PC-9 (cell line): ENCODE data around the gene SERTAD1. TPM values are rescaled to one million over a fixed set of nuclear protein-coding genes. Genes with fewer than 3 reads are reported as not detected.

Source experiments
- BruUV-seq: library from RNA; stranded (reverse); fragments of 400-500 nt; replicated peaks from 2 replicates; lab custom pipeline; 2021; lab: Mats Ljungman, UMichigan
- CTCF ChIA-PET: fragments of 300-600 bp; sonication (Branson Sonifier 250); formaldehyde crosslinking; loops from one replicate; lab custom pipeline; 2022; ENCODE audit warnings: antibody characterized with exemption; lab: Charles Lee
- POLR2A ChIA-PET: fragments of 300-600 bp; sonication (Branson Sonifier 250); formaldehyde crosslinking; loops from one replicate; lab custom pipeline; 2022; ENCODE audit warnings: antibody characterized with exemption; ENCODE audit not compliant: unreplicated experiment; lab: Charles Lee
- DNase-seq, 2 experiments: peaks; one replicate each; pipeline versions ENCODE4 v3.0.0 to v3.0.0-alpha.2; 2015 to 2022; ENCODE audit warnings: mixed read lengths in 1 of 2
- H2AFZ ChIP-seq: fragments of 200-600 bp; sonication (generic); 2 replicates; pipeline ENCODE4 v1.8.1; 2017; ENCODE audit warnings: antibody characterized with exemption
- H3F3A ChIP-seq: fragments of 200-600 bp; sonication (generic); 2 replicates; pipeline ENCODE4 v1.8.1; 2017; ENCODE audit warnings: antibody characterized with exemption, mild to moderate bottlenecking, low read depth; ENCODE audit not compliant: insufficient read depth
- H3K27ac ChIP-seq: fragments of 200-600 bp; sonication (generic); 2 replicates; pipeline ENCODE4 v1.6.1; 2016; ENCODE audit warnings: mixed run types
- H3K27me3 ChIP-seq: fragments of 200-600 bp; sonication (generic); 2 replicates; pipeline ENCODE4 v1.6.1; 2016; ENCODE audit warnings: low read depth, mixed run types; ENCODE audit not compliant: insufficient read depth
- H3K36me3 ChIP-seq: fragments of 200-600 bp; sonication (generic); 2 replicates; pipeline ENCODE4 v1.6.1; 2016; ENCODE audit warnings: low read depth, mixed run types
- H3K4me1 ChIP-seq: fragments of 200-600 bp; sonication (generic); replicated peaks from 2 replicates; pipeline ENCODE4 v1.6.1; 2016; ENCODE audit warnings: mixed run types; ENCODE audit not compliant: insufficient read depth
- H3K4me2 ChIP-seq: fragments of 200-600 bp; sonication (generic); 2 replicates; pipeline ENCODE4 v1.6.1; 2017; ENCODE audit warnings: mixed run types
- H3K4me3 ChIP-seq: fragments of 200-600 bp; sonication (generic); 2 replicates; pipeline ENCODE4 v1.6.1; 2016; ENCODE audit warnings: mixed run types
- H3K79me2 ChIP-seq: fragments of 200-600 bp; sonication (generic); 2 replicates; pipeline ENCODE4 v1.6.1; 2017; ENCODE audit warnings: low read depth, mixed run types
- H3K9me2 ChIP-seq: fragments of 200-600 bp; sonication (generic); 2 replicates; pipeline ENCODE4 v1.8.1; 2017; ENCODE audit warnings: mild to moderate bottlenecking; ENCODE audit not compliant: insufficient read depth
- H3K9me3 ChIP-seq: fragments of 200-600 bp; sonication (generic); 2 replicates; pipeline ENCODE4 v1.8.1; 2016; ENCODE audit warnings: low read depth; ENCODE audit not compliant: insufficient read depth
- H4K20me1 ChIP-seq: fragments of 200-600 bp; sonication (generic); 2 replicates; pipeline ENCODE4 v1.8.1; 2017; ENCODE audit not compliant: insufficient read depth
- CTCF ChIP-seq: fragments of 200-600 bp; sonication (generic); conservative IDR thresholded peaks from 2 replicates; pipeline ENCODE4 v1.6.1; 2017; ENCODE audit warnings: mixed run types, antibody characterized with exemption, mild to moderate bottlenecking, moderate library complexity
- EZH2 ChIP-seq: fragments of 200-600 bp; sonication (generic); IDR thresholded peaks from 2 replicates; pipeline ENCODE4 v1.8.0; 2017; ENCODE audit warnings: antibody characterized with exemption, low read depth
- intact Hi-C: fragments of 100-400 bp; cut with micrococcal nuclease; formaldehyde crosslinking; loops from one replicate; pipeline ENCODE4 v1.10.0; 2022; ENCODE audit not compliant: unreplicated experiment
- total RNA-seq: library from RNA; stranded (reverse); gene quantifications from 2 replicates; pipeline ENCODE4 v1.2.3, GENCODE V29; 2021

The SERTAD1 gene
- total RNA-seq, 1 experiment from 2014 or later: 7.8 TPM

DNA sequence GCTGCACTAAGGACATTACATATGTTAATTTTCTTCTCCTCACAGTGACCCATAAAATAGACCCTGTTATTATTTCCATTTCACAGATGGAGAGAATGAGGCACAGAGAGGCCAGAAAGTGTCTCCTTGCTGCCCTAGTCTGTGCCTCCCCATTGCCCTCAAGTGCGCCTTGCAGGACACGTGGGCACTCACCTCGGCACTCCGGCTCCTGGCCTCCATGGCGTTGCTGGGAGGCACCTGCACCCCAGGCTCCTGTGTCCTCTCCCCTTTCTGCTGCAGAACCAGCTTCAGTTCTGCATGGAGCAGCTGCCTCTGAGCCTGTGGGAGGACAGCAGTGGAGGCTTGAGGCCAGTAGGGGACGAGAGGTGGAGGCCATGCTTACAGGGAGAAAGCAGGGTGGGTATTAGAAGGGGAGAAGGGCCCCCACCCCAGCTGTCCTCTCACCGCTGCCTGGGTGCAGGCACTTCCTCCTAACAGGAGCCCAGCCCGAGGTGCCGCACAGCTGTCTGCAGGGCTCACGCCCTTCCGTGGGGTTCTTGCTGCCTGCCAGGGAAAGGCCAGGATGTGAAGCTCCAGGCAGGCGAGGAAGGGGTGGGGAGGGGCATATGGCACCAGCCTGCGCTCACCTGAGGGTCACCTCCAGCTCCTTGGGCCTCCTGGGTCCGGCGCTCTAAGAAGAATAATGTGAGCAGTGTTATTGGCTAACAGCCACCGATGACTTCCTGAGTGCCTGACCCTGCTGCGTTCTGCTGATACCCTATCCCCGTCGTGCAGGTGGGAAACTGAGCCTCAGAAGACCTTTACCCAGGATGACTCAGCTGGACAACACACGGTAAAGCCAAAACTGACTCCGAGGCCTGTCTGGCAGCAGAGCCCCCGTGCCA lies 17.8 kb downstream of the SERTAD1 start:
- no TSS peak for BruUV-seq
- Histone ChIP-seq H2AFZ (no peak overlapping the region), H3K36me3 (no peaks in the 10 kb centered on the region), H3K9me3 (no peaks in the 10 kb centered on the region), H3K27ac (no peak overlapping the region), H3K4me2 (no peak overlapping the region), H3K27me3 (no peaks in the 10 kb centered on the region), H3K9me2 (no peaks in the 10 kb centered on the region), H4K20me1 (no peaks in the 10 kb centered on the region), H3F3A (peaks cover 4% of the 10 kb centered on the region; the same call in 1 of the 2 replicates), H3K4me3 (no peak overlapping the region), H3K4me1 (peaks cover 4% of the 10 kb centered on the region), H3K79me2 (no peaks in the 10 kb centered on the region)
- intact Hi-C loops: no loop called here
- ChIA-PET CTCF (interaction anchor here (0.7 kb wide), 1 partner anchor 12 kb away, joined by 3 read pairs; no protein-coding TSS in a partner anchor), POLR2A (no interaction called here)
- no peak for DNase-seq
- no peak for TF ChIP-seq CTCF

GRCh38 chr19:40403262-40403984 lies 22.4 kb downstream of the SERTAD1 start:
- BruUV-seq: TSS peak; percentile 69
- H4K20me1 ChIP-seq: no peaks in the 10 kb centered on the region
- ChIA-PET POLR2A (interaction anchor here (0.5 to 1.0 kb wide), 5 partner anchors 32 to 1372 kb away, joined by 3 to 6 read pairs (median 4); no protein-coding TSS in a partner anchor), CTCF (interaction anchor here (0.5 to 0.9 kb wide), 4 partner anchors 27 to 202 kb away, joined by 3 to 6 read pairs (median 4); no protein-coding TSS in a partner anchor)
- H3K4me3 ChIP-seq: peak overlapping the region; percentile 90
- H3K36me3 ChIP-seq: no peaks in the 10 kb centered on the region
- peaks cover 8% of the 10 kb centered on the region; the same call in 1 of the 2 replicates for H3F3A ChIP-seq
- H3K9me2 ChIP-seq: no peaks in the 10 kb centered on the region
- peak overlapping the region; percentile 99 for H2AFZ ChIP-seq
- intact Hi-C loops: loop anchor here (5.0 kb wide), 1 partner anchor 39 kb away; the partner anchor contains the start of gene SERTAD3
- no peaks in the 10 kb centered on the region for H3K27me3 ChIP-seq
- H3K4me1 ChIP-seq: peaks cover 4% of the 10 kb centered on the region
- no peak for TF ChIP-seq CTCF
- TF ChIP-seq EZH2: no peak
- 0 out of 2 replicates have a peak overlapping the region, but pooled peaks have one; percentile 23 for H3K27ac ChIP-seq
- peak overlapping the region; percentile 91 for H3K4me2 ChIP-seq
- no peaks in the 10 kb centered on the region for H3K79me2 ChIP-seq
- no peaks in the 10 kb centered on the region for H3K9me3 ChIP-seq
- DNase-seq: peak; percentile 69 to 96

- no peaks in the 10 kb centered on the region for H3K27me3 ChIP-seq
- H3K27ac ChIP-seq: no peak overlapping the region
- H3K4me2 ChIP-seq: no peak overlapping the region
- H4K20me1 ChIP-seq: no peaks in the 10 kb centered on the region
- H3K9me3 ChIP-seq: no peaks in the 10 kb centered on the region
- peaks cover 4% of the 10 kb centered on the region for H3K4me1 ChIP-seq
- no peak overlapping the region for H3K4me3 ChIP-seq
- no peaks in the 10 kb centered on the region for H3K36me3 ChIP-seq
- peaks cover 8% of the 10 kb centered on the region; the same call in 1 of the 2 replicates for H3F3A ChIP-seq
- intact Hi-C loops: loop anchor here (5.0 kb wide), 1 partner anchor 42 kb away; the partner anchor contains the start of gene SERTAD3
- ChIA-PET POLR2A (no interaction called here), CTCF (no interaction called here)
- H2AFZ ChIP-seq: no peak overlapping the region
- H3K9me2 ChIP-seq: no peaks in the 10 kb centered on the region
- BruUV-seq: no TSS peak
- no peak for DNase-seq
- no peaks in the 10 kb centered on the region for H3K79me2 ChIP-seq
- TF ChIP-seq CTCF (no peak), EZH2 (no peak)
Observed at GRCh38 chr19:40400559-40400958, 25.2 kb downstream of the SERTAD1 start.
